ENCODE data around the gene FAIM2.

GRCh38 chr12:49921299-49921698 lies 17.6 kb upstream of the FAIM2 start:
- TF ChIP-seq ARNTL (CRISPR knock-in tag; IDR thresholded peaks at IDR 0.05; ENCODE audit: borderline replicate concordance, low read depth), result no peak
- TF ChIP-seq GLIS3 (CRISPR knock-in tag; IDR thresholded peaks at IDR 0.05), result no peak
- no peak for TF ChIP-seq CSDC2 (CRISPR knock-in tag; IDR thresholded peaks at IDR 0.05)
- TF ChIP-seq, protein P1, sequence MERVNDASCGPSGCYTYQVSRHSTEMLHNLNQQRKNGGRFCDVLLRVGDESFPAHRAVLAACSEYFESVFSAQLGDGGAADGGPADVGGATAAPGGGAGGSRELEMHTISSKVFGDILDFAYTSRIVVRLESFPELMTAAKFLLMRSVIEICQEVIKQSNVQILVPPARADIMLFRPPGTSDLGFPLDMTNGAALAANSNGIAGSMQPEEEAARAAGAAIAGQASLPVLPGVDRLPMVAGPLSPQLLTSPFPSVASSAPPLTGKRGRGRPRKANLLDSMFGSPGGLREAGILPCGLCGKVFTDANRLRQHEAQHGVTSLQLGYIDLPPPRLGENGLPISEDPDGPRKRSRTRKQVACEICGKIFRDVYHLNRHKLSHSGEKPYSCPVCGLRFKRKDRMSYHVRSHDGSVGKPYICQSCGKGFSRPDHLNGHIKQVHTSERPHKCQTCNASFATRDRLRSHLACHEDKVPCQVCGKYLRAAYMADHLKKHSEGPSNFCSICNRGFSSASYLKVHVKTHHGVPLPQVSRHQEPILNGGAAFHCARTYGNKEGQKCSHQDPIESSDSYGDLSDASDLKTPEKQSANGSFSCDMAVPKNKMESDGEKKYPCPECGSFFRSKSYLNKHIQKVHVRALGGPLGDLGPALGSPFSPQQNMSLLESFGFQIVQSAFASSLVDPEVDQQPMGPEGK (CRISPR knock-in tag; IDR thresholded peaks at IDR 0.05; ENCODE audit: borderline replicate concordance), result no peak
- no peak for TF ChIP-seq ZNF8 (CRISPR knock-in tag; IDR thresholded peaks at IDR 0.05)
- no peak for TF ChIP-seq ZNF70 (CRISPR knock-in tag; IDR thresholded peaks at IDR 0.05)
- TF ChIP-seq ESRRG (CRISPR knock-in tag; IDR thresholded peaks at IDR 0.05), result no peak
- TF ChIP-seq, protein P2, sequence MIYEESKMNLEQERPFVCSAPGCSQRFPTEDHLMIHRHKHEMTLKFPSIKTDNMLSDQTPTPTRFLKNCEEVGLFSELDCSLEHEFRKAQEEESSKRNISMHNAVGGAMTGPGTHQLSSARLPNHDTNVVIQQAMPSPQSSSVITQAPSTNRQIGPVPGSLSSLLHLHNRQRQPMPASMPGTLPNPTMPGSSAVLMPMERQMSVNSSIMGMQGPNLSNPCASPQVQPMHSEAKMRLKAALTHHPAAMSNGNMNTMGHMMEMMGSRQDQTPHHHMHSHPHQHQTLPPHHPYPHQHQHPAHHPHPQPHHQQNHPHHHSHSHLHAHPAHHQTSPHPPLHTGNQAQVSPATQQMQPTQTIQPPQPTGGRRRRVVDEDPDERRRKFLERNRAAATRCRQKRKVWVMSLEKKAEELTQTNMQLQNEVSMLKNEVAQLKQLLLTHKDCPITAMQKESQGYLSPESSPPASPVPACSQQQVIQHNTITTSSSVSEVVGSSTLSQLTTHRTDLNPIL (CRISPR knock-in tag; IDR thresholded peaks at IDR 0.05; ENCODE audit: low read depth), result no peak
